NB4 (cell line): ENCODE data around the gene SEC31A.

Source experiments
- CTCF ChIP-seq: IDR thresholded peaks from one replicate; pipeline ENCODE4 v1.5.1; 2012; ENCODE audit warnings: low read depth, low read length
- MAX ChIP-seq: IDR thresholded peaks from 2 replicates; pipeline ENCODE4 v1.6.1; 2011; ENCODE audit warnings: low read depth, low read length
- MYC ChIP-seq: IDR thresholded peaks from 2 replicates; pipeline ENCODE4 v1.6.1; 2011; ENCODE audit warnings: low read depth, low read length
- POLR2A ChIP-seq: IDR thresholded peaks from 2 replicates; pipeline ENCODE4 v1.6.1; 2011; ENCODE audit warnings: mild to moderate bottlenecking; ENCODE audit not compliant: insufficient read length; ENCODE audit errors: extremely low read depth

GRCh38 chr4:82779032-82779431 lies 111.9 kb downstream of the SEC31A start:
- no peak for TF ChIP-seq CTCF
- TF ChIP-seq POLR2A: no peak
- TF ChIP-seq MAX: no peak
- TF ChIP-seq MYC: no peak
